Ishikawa (cell line): Measurements from ENCODE around the gene NGF.

Source experiments
- CEBPB ChIP-seq: IDR thresholded peaks from 2 replicates; pipeline ENCODE4 v1.6.1; 2012
- CREB1 ChIP-seq: IDR thresholded peaks from 2 replicates; pipeline ENCODE4 v1.6.1; 2012; ENCODE audit warnings: low read depth
- EGR1 ChIP-seq: IDR thresholded peaks from 2 replicates; pipeline ENCODE4 v1.6.1; 2012
- EP300 ChIP-seq: IDR thresholded peaks from 2 replicates; pipeline ENCODE4 v1.6.1; 2012; ENCODE audit warnings: borderline replicate concordance
- FOXM1 ChIP-seq: IDR thresholded peaks from 2 replicates; pipeline ENCODE4 v1.6.1; 2012; ENCODE audit warnings: low read depth, borderline replicate concordance
- NFIC ChIP-seq: IDR thresholded peaks from 2 replicates; pipeline ENCODE4 v1.6.1; 2012
- RAD21 ChIP-seq: IDR thresholded peaks from 2 replicates; pipeline ENCODE4 v1.6.1; 2012; ENCODE audit warnings: low read depth
- TAF1 ChIP-seq: IDR thresholded peaks from 2 replicates; pipeline ENCODE4 v1.6.1; 2012; ENCODE audit warnings: low read depth, mild to moderate bottlenecking
- TCF12 ChIP-seq: IDR thresholded peaks from 2 replicates; pipeline ENCODE4 v1.6.1; 2012; ENCODE audit warnings: low read depth
- TEAD4 ChIP-seq: IDR thresholded peaks from 2 replicates; pipeline ENCODE4 v1.6.1; 2012
- YY1 ChIP-seq: IDR thresholded peaks from 2 replicates; pipeline ENCODE4 v1.6.1; 2012; ENCODE audit warnings: low read depth
- ZBTB7A ChIP-seq: IDR thresholded peaks from 2 replicates; pipeline ENCODE4 v1.6.1; 2012; ENCODE audit warnings: low read depth
- TF ChIP-seq, protein P1 (sequence below): IDR thresholded peaks from 2 replicates; pipeline ENCODE4 v1.6.1; 2012
- TF ChIP-seq, protein P2 (sequence below): IDR thresholded peaks from 2 replicates; pipeline ENCODE4 v1.6.1; 2012; ENCODE audit warnings: low read depth, mild to moderate bottlenecking
- TF ChIP-seq, protein P3 (sequence below): IDR thresholded peaks from 2 replicates; pipeline ENCODE4 v1.6.1; 2012

NGF gene

DNA sequence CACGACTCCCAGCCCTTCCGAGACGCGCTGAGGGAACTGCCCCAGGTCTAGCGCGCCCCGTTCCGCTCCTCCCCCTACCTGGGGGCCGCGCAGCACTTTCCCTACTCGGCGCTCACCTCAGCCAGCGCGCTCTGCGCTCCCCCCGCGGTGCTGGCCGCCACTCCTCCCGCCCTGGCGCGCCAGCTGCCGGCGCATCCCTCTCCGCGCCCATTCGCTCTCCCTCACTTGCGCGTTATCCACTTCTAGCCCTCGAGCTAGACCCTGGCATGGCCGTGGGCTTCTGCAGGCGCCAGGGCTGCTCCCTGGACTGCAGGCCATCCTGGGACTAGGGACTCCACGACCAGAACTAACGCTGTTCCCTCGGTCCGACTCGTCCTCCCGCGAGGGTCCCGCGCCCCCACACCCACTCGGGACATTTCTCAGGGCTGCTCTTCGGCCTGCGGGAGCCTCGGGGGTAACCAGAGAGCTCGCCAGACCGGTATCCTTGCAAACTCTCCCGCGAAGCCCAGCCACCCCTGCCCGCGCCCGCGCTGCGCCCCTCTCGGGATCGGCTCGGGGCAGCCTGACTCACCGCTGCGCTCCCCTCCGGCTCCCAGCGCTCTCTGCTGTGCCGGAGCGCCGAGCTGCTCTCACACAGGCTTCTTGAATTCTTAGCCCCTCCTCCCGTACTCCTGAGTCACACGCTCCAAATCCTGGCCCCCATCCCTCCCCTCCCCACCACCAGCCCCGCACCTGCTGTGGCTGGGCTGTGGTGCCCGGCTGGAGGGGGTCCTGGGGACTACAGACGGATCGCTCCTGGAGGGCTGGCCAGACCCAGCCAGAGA lies at the start of gene NGF:
NGF (minus strand) TSS at position 617 of the 824 bp plus-strand sequence. CDS start 51,454 bp downstream, outside the sequence.
- TF ChIP-seq TCF12 (no peak), TAF1 (no peak), YY1 (no peak), CREB1 (no peak), TEAD4 (no peak), FOXM1 (no peak), EP300 (no peak), ZBTB7A (peak; percentile 87; the same call in 1 of the 2 replicates), CEBPB (no peak), RAD21 (no peak), EGR1 (no peak), NFIC (no peak)
- TF ChIP-seq, protein P1, sequence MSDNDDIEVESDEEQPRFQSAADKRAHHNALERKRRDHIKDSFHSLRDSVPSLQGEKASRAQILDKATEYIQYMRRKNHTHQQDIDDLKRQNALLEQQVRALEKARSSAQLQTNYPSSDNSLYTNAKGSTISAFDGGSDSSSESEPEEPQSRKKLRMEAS, result peak; percentile 47; the same call in 1 of the 2 replicates
- TF ChIP-seq, protein P2, sequence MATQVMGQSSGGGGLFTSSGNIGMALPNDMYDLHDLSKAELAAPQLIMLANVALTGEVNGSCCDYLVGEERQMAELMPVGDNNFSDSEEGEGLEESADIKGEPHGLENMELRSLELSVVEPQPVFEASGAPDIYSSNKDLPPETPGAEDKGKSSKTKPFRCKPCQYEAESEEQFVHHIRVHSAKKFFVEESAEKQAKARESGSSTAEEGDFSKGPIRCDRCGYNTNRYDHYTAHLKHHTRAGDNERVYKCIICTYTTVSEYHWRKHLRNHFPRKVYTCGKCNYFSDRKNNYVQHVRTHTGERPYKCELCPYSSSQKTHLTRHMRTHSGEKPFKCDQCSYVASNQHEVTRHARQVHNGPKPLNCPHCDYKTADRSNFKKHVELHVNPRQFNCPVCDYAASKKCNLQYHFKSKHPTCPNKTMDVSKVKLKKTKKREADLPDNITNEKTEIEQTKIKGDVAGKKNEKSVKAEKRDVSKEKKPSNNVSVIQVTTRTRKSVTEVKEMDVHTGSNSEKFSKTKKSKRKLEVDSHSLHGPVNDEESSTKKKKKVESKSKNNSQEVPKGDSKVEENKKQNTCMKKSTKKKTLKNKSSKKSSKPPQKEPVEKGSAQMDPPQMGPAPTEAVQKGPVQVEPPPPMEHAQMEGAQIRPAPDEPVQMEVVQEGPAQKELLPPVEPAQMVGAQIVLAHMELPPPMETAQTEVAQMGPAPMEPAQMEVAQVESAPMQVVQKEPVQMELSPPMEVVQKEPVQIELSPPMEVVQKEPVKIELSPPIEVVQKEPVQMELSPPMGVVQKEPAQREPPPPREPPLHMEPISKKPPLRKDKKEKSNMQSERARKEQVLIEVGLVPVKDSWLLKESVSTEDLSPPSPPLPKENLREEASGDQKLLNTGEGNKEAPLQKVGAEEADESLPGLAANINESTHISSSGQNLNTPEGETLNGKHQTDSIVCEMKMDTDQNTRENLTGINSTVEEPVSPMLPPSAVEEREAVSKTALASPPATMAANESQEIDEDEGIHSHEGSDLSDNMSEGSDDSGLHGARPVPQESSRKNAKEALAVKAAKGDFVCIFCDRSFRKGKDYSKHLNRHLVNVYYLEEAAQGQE, result no peak
- TF ChIP-seq, protein P3, sequence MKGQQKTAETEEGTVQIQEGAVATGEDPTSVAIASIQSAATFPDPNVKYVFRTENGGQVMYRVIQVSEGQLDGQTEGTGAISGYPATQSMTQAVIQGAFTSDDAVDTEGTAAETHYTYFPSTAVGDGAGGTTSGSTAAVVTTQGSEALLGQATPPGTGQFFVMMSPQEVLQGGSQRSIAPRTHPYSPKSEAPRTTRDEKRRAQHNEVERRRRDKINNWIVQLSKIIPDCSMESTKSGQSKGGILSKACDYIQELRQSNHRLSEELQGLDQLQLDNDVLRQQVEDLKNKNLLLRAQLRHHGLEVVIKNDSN, result no peak

DNA sequence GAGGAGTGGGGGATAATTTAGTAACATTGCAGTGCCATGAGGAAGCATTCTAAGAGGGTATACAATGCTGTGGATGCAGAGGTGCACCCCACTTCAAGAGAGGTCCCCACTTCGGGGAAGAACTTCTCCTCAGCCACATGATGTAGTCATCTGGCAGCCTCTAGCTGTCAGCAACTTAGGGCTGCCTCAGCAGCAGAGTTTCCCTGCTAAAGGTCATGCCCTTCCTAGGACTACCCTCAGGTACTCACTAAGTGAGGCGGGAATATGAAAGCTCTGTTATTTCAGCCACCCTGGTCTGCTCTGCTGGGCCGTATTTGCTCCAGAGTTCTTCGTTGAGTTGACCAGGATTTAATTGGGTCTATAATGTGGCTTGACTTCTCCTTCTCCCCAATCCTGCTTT lies 41.9 kb upstream of the NGF start:
- TF ChIP-seq NFIC (no peak), TAF1 (no peak), EP300 (no peak), YY1 (no peak), ZBTB7A (no peak), EGR1 (no peak), RAD21 (no peak), FOXM1 (no peak), TCF12 (no peak), CEBPB (no peak), TEAD4 (no peak), CREB1 (no peak)
- TF ChIP-seq, protein P1, result no peak
- TF ChIP-seq, protein P3, result no peak
- TF ChIP-seq, protein P2, result no peak

DNA sequence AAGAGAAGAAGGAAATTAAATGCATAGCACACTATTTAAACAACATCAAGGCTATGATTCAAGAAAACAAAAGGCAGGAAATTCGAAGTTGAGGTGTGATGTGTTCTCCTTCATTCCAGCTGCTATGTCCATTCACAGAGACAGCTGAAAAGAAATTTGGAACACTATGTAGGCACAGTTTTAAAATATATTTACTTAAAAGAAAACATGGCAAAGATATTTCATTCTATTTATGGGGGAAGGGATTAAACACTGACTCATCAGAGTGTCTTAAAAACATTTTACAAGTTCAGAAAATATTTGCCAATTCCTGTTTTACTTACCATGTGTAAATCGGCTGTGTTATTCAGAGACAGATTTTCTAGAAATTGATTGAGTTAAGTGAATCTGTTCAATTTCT lies 39.4 kb upstream of the NGF start:
- TF ChIP-seq TEAD4 (no peak), CREB1 (no peak)
- TF ChIP-seq, protein P3, result no peak

DNA sequence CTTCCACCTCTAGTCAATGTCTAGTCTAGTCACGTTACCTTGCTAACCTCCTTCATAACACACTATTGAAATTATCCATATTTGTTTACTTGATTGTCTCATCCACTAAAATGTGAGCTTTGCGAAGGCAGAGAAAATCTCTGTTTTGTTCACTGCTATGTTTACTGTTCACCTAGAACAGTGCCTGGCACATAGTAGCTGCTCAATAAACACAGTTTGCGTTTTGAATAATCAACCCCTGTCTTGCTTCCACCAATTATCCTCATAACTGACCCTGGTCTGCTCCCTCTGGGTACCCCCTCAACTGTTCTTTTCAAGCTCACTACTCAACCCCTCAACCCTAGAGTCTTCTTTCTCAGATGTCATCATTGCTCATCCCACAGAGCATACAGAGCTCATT lies 36.5 kb upstream of the NGF start:
- TF ChIP-seq EGR1 (no peak), EP300 (no peak), FOXM1 (no peak), TEAD4 (no peak), TCF12 (no peak), CREB1 (no peak), ZBTB7A (no peak), NFIC (no peak), YY1 (no peak), RAD21 (no peak), TAF1 (no peak), CEBPB (no peak)
- TF ChIP-seq, protein P2, result no peak
- TF ChIP-seq, protein P1, result no peak
- TF ChIP-seq, protein P3, result no peak
